Thoracic aorta (tissue), 2 donors: ENCODE results near the gene RDH5. TPM values are rescaled to one million over a fixed set of nuclear protein-coding genes. Genes with fewer than 3 reads are reported as not detected.

Experiments
- ATAC-seq: fragments of 150-250 bp; one replicate; pipeline ENCODE4 v1.8.0; 2017; ENCODE audit warnings: low read depth; ENCODE audit not compliant: insufficient number of reproducible peaks, low FRiP score
- DNase-seq: peaks from one replicate; pipeline ENCODE4 v3.0.0-alpha.2; 2020; ENCODE audit warnings: low spot score
- H3K27ac ChIP-seq, 2 donors: fragments of 200-600 bp; sonication (generic); 1 replicate in 1 of 2; 2 replicates in 1 of 2; pipeline ENCODE4 v1.5.1; 2016; ENCODE audit warnings: mild to moderate bottlenecking in 2 of 2, moderate library complexity in 2 of 2
- H3K27me3 ChIP-seq: fragments of 200-600 bp; sonication (generic); replicated peaks from 2 replicates; pipeline ENCODE4 v1.6.0; 2016; ENCODE audit warnings: mild to moderate bottlenecking; ENCODE audit not compliant: insufficient read depth
- H3K36me3 ChIP-seq: fragments of 200-600 bp; sonication (generic); one replicate; pipeline ENCODE4 v1.5.1; 2016
- H3K4me1 ChIP-seq, 2 donors: fragments of 200-600 bp; sonication (generic); 1 replicate in 1 of 2; 2 replicates in 1 of 2; pipeline versions ENCODE4 v1.5.1 to v1.6.0; 2016; ENCODE audit warnings: low read depth in 2 of 2, mild to moderate bottlenecking in 1 of 2; ENCODE audit not compliant: control insufficient read depth in 1 of 2
- H3K4me3 ChIP-seq: fragments of 200-600 bp; sonication (generic); 2 replicates; pipeline ENCODE4 v1.5.1; 2016; ENCODE audit warnings: mild to moderate bottlenecking
- H3K9me3 ChIP-seq: fragments of 200-600 bp; sonication (generic); 2 replicates; pipeline ENCODE4 v1.5.1; 2016
- CTCF ChIP-seq: fragments of 200-600 bp; sonication (generic); IDR thresholded peaks from one replicate; pipeline ENCODE4 v1.5.1; 2019; ENCODE audit warnings: antibody characterized with exemption
- total RNA-seq, 2 donors: library from RNA; depleted of rRNA; stranded (reverse); fragments of >200 nt; gene quantifications; one replicate each; pipeline versions ENCODE4 v1.1.0 to v1.2.3, GENCODE V29; 2016

The RDH5 gene
- total RNA-seq, 2 donors from 2014 or later: 24.4 to 29.5 TPM

- no peak for ATAC-seq
Measured at GRCh38 chr12:55745361-55746173, 25.4 kb downstream of the RDH5 start.

GRCh38 chr12:55746174-55746912 lies 26.1 kb downstream of the RDH5 start:
- Histone ChIP-seq H3K27me3 (no peaks in the 10 kb centered on the region), H3K27ac (peak overlapping the region in 1 of 2 donors; percentile 23), H3K9me3 (no peaks in the 10 kb centered on the region), H3K36me3 (peaks cover 6% of the 10 kb centered on the region), H3K4me3 (no peak overlapping the region), H3K4me1 (peaks cover 16 to 29% of the 10 kb centered on the region in 2 donors)
- TF ChIP-seq CTCF: no peak
- ATAC-seq (no peak), DNase-seq (no peak)

More at GRCh38 chr12:55745361-55746173, 25.4 kb downstream of the RDH5 start:
- Histone ChIP-seq H3K4me3 (peak overlapping the region; percentile 50), H3K27ac (peak overlapping the region in 1 of 2 donors; percentile 38), H3K9me3 (no peaks in the 10 kb centered on the region), H3K27me3 (no peaks in the 10 kb centered on the region), H3K4me1 (peaks cover 16 to 29% of the 10 kb centered on the region in 2 donors), H3K36me3 (no peaks in the 10 kb centered on the region)
- no peak for DNase-seq
- no peak for TF ChIP-seq CTCF

- ATAC-seq: no peak
- no peak for DNase-seq
- H3K27me3 ChIP-seq: no peaks in the 10 kb centered on the region
- no peak overlapping the region for H3K27ac ChIP-seq
- no peak for TF ChIP-seq CTCF
- H3K4me3 ChIP-seq: no peak overlapping the region
- H3K4me1 ChIP-seq: peaks cover 16 to 29% of the 10 kb centered on the region in 2 donors
- no peaks in the 10 kb centered on the region for H3K9me3 ChIP-seq
- peaks cover 11% of the 10 kb centered on the region for H3K36me3 ChIP-seq
Measured at GRCh38 chr12:55746913-55747231, 26.7 kb downstream of the RDH5 start.

GRCh38 chr12:55748230-55748993 lies 28.2 kb downstream of the RDH5 start:
- no peak for DNase-seq
- peaks cover 16 to 26% of the 10 kb centered on the region in 2 donors for H3K4me1 ChIP-seq

More at GRCh38 chr12:55748230-55748993, 28.2 kb downstream of the RDH5 start:
- H3K27ac ChIP-seq: no peak overlapping the region
- no peak overlapping the region for H3K4me3 ChIP-seq
- peaks cover 27% of the 10 kb centered on the region for H3K36me3 ChIP-seq
- no peak for ATAC-seq
- H3K9me3 ChIP-seq: no peaks in the 10 kb centered on the region
- no peaks in the 10 kb centered on the region for H3K27me3 ChIP-seq
- TF ChIP-seq CTCF: no peak
